GM18499 (cell line): Measurements from ENCODE around the gene C1QC.

Experiments
- ATAC-seq: cut with Tn5 transposase; IDR thresholded peaks from one replicate; pipeline ENCODE4 v1.9.1; 2021; ENCODE audit warnings: moderate number of reproducible peaks; ENCODE audit not compliant: insufficient read depth, unreplicated experiment

C1QC gene

GRCh38 chr1:22676916-22677583 lies 33.6 kb downstream of the C1QC start:
- no peak for ATAC-seq

GRCh38 chr1:22677931-22678896 lies 34.8 kb downstream of the C1QC start:
- no peak for ATAC-seq

- ATAC-seq: no peak
These were observed 37.3 kb downstream of the C1QC start for GRCh38 chr1:22680726-22681125.

GRCh38 chr1:22681556-22682276 lies 38.3 kb downstream of the C1QC start:
- ATAC-seq: no peak

GRCh38 chr1:22683547-22683946 lies 40.1 kb downstream of the C1QC start:
- no peak for ATAC-seq

GRCh38 chr1:22685591-22686059 lies 42.2 kb downstream of the C1QC start:
- ATAC-seq: no peak

- no peak for ATAC-seq
These were observed 43.8 kb downstream of the C1QC start for GRCh38 chr1:22687191-22687590.

- ATAC-seq: no peak
These were observed 45.0 kb downstream of the C1QC start for GRCh38 chr1:22688466-22688865.

- no peak for ATAC-seq
These were observed 46.1 kb downstream of the C1QC start for GRCh38 chr1:22689505-22689904.

- no peak for ATAC-seq
These were observed 47.8 kb downstream of the C1QC start for GRCh38 chr1:22691031-22691753.

GRCh38 chr1:22694172-22694571 lies 50.7 kb downstream of the C1QC start:
- ATAC-seq: no peak

- ATAC-seq: no peak
These were observed 53.2 kb downstream of the C1QC start for GRCh38 chr1:22696610-22697009.
